ENCODE results near the gene ZNF529.

Gene ZNF529

GRCh38 chr19:36524617-36525016 lies 48.5 kb downstream of the ZNF529 start:
- peaks cover 38 to 47% of the 10 kb centered on the region in 2 donors for H3K9me3 ChIP-seq (ENCODE audit: control insufficient read depth in 1 of 2, low read length in 2 of 2)
- H3K36me3 ChIP-seq (ENCODE audit: control insufficient read depth in 1 of 2, insufficient read depth in 2 of 2, low read length in 2 of 2): peaks cover 18 to 28% of the 10 kb centered on the region in 2 donors

DNA sequence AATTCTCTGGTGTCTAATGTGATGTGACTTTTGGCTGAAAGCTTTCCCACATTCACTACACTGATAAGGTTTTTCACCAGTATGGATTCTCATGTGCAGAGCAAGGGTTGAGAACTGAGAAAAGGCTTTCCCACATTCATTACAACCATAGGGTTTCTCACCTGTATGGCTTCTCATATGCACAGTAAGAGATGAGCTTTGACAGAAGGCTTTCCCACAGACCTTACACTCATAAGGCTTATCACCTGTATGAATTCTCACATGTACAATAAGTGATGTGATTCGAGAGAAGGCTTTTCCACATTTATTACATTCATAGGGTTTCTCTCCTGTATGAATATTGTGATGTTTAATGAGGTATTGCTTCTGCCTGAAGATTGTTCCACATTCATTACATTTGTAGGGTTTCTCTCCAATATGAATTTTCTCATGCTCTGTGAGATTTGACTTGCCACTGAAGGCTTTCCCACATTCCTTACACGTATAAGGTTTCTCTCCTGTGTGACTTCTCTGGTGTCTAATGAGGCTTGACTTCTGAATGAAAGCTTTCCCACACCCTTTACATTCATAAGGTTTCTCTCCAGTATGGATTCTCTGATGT lies 59.0 kb downstream of the ZNF529 start:
- Histone ChIP-seq H3K4me3 (ENCODE audit: low read depth in 1 of 2, low read length in 2 of 2) (peak overlapping the region; percentile 28 to 46), H3K4me1 (ENCODE audit: control insufficient read depth in 1 of 2, insufficient read depth in 2 of 2, low read length in 2 of 2) (no peaks in the 10 kb centered on the region), H3K9ac (ENCODE audit: low read depth in 1 of 2, low read length in 2 of 2) (no peak overlapping the region), H3K27ac (ENCODE audit: low read depth, low read length) (no peak overlapping the region), H3K9me3 (ENCODE audit: control insufficient read depth in 1 of 2, low read length in 2 of 2) (peaks cover 77 to 82% of the 10 kb centered on the region in 2 donors), H3K36me3 (ENCODE audit: control insufficient read depth in 1 of 2, insufficient read depth in 2 of 2, low read length in 2 of 2) (peaks cover 30 to 49% of the 10 kb centered on the region in 2 donors), H3K27me3 (ENCODE audit: control insufficient read depth in 1 of 2, insufficient read depth in 2 of 2, low read length in 2 of 2) (no peaks in the 10 kb centered on the region)

More at GRCh38 chr19:36524617-36525016, 48.5 kb downstream of the ZNF529 start:
- no peak overlapping the region for H3K9ac ChIP-seq (ENCODE audit: low read depth in 1 of 2, low read length in 2 of 2)
- H3K27ac ChIP-seq (ENCODE audit: low read depth, low read length): no peak overlapping the region
- H3K27me3 ChIP-seq (ENCODE audit: control insufficient read depth in 1 of 2, insufficient read depth in 2 of 2, low read length in 2 of 2): no peaks in the 10 kb centered on the region
- peaks cover 0 to 6% of the 10 kb centered on the region in 2 donors for H3K4me1 ChIP-seq (ENCODE audit: control insufficient read depth in 1 of 2, insufficient read depth in 2 of 2, low read length in 2 of 2)
- H3K4me3 ChIP-seq (ENCODE audit: low read depth in 1 of 2, low read length in 2 of 2): no peak overlapping the region

GRCh38 chr19:36508325-36508724 lies 64.8 kb downstream of the ZNF529 start:
- Histone ChIP-seq H3K27me3 (ENCODE audit: control insufficient read depth in 1 of 2, insufficient read depth in 2 of 2, low read length in 2 of 2) (no peaks in the 10 kb centered on the region), H3K4me3 (ENCODE audit: low read depth in 1 of 2, low read length in 2 of 2) (no peak overlapping the region), H3K4me1 (ENCODE audit: control insufficient read depth in 1 of 2, insufficient read depth in 2 of 2, low read length in 2 of 2) (no peaks in the 10 kb centered on the region), H3K36me3 (ENCODE audit: control insufficient read depth in 1 of 2, insufficient read depth in 2 of 2, low read length in 2 of 2) (no peaks in the 10 kb centered on the region), H3K9me3 (ENCODE audit: control insufficient read depth in 1 of 2, low read length in 2 of 2) (peaks cover 61 to 64% of the 10 kb centered on the region in 2 donors), H3K27ac (ENCODE audit: low read depth, low read length) (no peak overlapping the region), H3K9ac (ENCODE audit: low read depth in 1 of 2, low read length in 2 of 2) (no peak overlapping the region)

- Histone ChIP-seq H3K36me3 (ENCODE audit: control insufficient read depth in 1 of 2, insufficient read depth in 2 of 2, low read length in 2 of 2) (no peaks in the 10 kb centered on the region), H3K27me3 (ENCODE audit: control insufficient read depth in 1 of 2, insufficient read depth in 2 of 2, low read length in 2 of 2) (no peaks in the 10 kb centered on the region), H3K27ac (ENCODE audit: low read depth, low read length) (no peak overlapping the region), H3K4me1 (ENCODE audit: control insufficient read depth in 1 of 2, insufficient read depth in 2 of 2, low read length in 2 of 2) (no peaks in the 10 kb centered on the region), H3K9me3 (ENCODE audit: control insufficient read depth in 1 of 2, low read length in 2 of 2) (peaks cover 50% of the 10 kb centered on the region in 2 donors), H3K9ac (ENCODE audit: low read depth in 1 of 2, low read length in 2 of 2) (no peak overlapping the region), H3K4me3 (ENCODE audit: low read depth in 1 of 2, low read length in 2 of 2) (no peak overlapping the region)
Observed at GRCh38 chr19:36501973-36502372, 71.1 kb downstream of the ZNF529 start.

GRCh38 chr19:36497001-36497400 lies 76.1 kb downstream of the ZNF529 start:
- Histone ChIP-seq H3K9ac (ENCODE audit: low read depth in 1 of 2, low read length in 2 of 2) (no peak overlapping the region), H3K4me3 (ENCODE audit: low read depth in 1 of 2, low read length in 2 of 2) (no peak overlapping the region), H3K4me1 (ENCODE audit: control insufficient read depth in 1 of 2, insufficient read depth in 2 of 2, low read length in 2 of 2) (no peaks in the 10 kb centered on the region), H3K27me3 (ENCODE audit: control insufficient read depth in 1 of 2, insufficient read depth in 2 of 2, low read length in 2 of 2) (no peaks in the 10 kb centered on the region), H3K9me3 (ENCODE audit: control insufficient read depth in 1 of 2, low read length in 2 of 2) (peaks cover 25 to 28% of the 10 kb centered on the region in 2 donors), H3K36me3 (ENCODE audit: control insufficient read depth in 1 of 2, insufficient read depth in 2 of 2, low read length in 2 of 2) (no peaks in the 10 kb centered on the region), H3K27ac (ENCODE audit: low read depth, low read length) (no peak overlapping the region)
